AG04450 (cell line): Measurements from ENCODE around the gene HOXB9. TPM values are rescaled to one million over a fixed set of nuclear protein-coding genes. Genes with fewer than 3 reads are reported as not detected.

Experiments used
- CTCF ChIA-PET: fragments of 300-600, 350-600 bp; formaldehyde crosslinking; extraction: SDS; loops from one replicate; lab custom pipeline; 2022; ENCODE audit warnings: antibody characterized with exemption, inconsistent platforms; lab: Charles Lee
- POLR2A ChIA-PET: fragments of 350-600 bp; formaldehyde crosslinking; extraction: SDS; loops from one replicate; lab custom pipeline; 2021; ENCODE audit warnings: antibody characterized with exemption, inconsistent platforms; lab: Yijun Ruan, JAX
- DNase-seq: peaks from one replicate; pipeline ENCODE4 v3.0.0-alpha.2; 2011; ENCODE audit warnings: low read depth, low spot score
- H3K27ac ChIP-seq: one replicate; pipeline ENCODE4 v1.5.1; 2012; ENCODE audit warnings: low read depth, low read length, control low read depth
- H3K27me3 ChIP-seq: one replicate; pipeline ENCODE4 v1.6.0; 2012; ENCODE audit warnings: low read length; ENCODE audit not compliant: control insufficient read depth, insufficient read depth
- H3K4me3 ChIP-seq: 2 replicates; pipeline ENCODE4 v1.5.1; 2011; ENCODE audit warnings: mild to moderate bottlenecking, low read depth, low read length, control low read depth
- H3K9me3 ChIP-seq: 2 replicates; pipeline ENCODE4 v1.5.1; 2012; ENCODE audit warnings: low read length; ENCODE audit not compliant: control insufficient read depth, insufficient read depth
- CTCF ChIP-seq: IDR thresholded peaks from 2 replicates; pipeline ENCODE4 v1.5.1; 2011; ENCODE audit warnings: low read depth, low read length, control low read depth, inconsistent platforms
- polyA plus RNA-seq: library from polyadenylated mRNA; depleted of rRNA; stranded (reverse); fragments of >200 nt; gene quantifications from 2 replicates; pipeline ENCODE4 v1.2.3, GENCODE V29; 2011

HOXB9 gene
- polyA plus RNA-seq, 1 experiment: 0.02 TPM

- H3K27me3 ChIP-seq: no peaks in the 10 kb centered on the region
- ChIA-PET POLR2A (interaction anchor here (0.8 to 3.1 kb wide), 7 partner anchors 9 to 37 kb away, joined by 3 to 11 read pairs (median 3); no protein-coding TSS in a partner anchor), CTCF (interaction anchor here (0.7 kb wide), 1 partner anchor 231 kb away, joined by 4 read pairs; no protein-coding TSS in a partner anchor)
- DNase-seq: no peak
- no peaks in the 10 kb centered on the region for H3K9me3 ChIP-seq
- peak overlapping the region; percentile 90 for H3K4me3 ChIP-seq
- peak overlapping the region; percentile 91 for H3K27ac ChIP-seq
- TF ChIP-seq CTCF: no peak
Observed at GRCh38 chr17:48576479-48577309, 49.5 kb downstream of the HOXB9 start.

GRCh38 chr17:48575673-48576478 is 50.3 kb downstream of the HOXB9 start:
- H3K27ac ChIP-seq: peak overlapping the region; percentile 91
- peak overlapping the region; percentile 90 for H3K4me3 ChIP-seq
- no peaks in the 10 kb centered on the region for H3K27me3 ChIP-seq
- no peak for TF ChIP-seq CTCF
- ChIA-PET POLR2A (interaction anchor here (0.8 to 3.1 kb wide), 7 partner anchors 8 to 36 kb away, joined by 3 to 11 read pairs (median 3); no protein-coding TSS in a partner anchor), CTCF (interaction anchor here (0.7 kb wide), 1 partner anchor 230 kb away, joined by 4 read pairs; no protein-coding TSS in a partner anchor)
- H3K9me3 ChIP-seq: no peaks in the 10 kb centered on the region
- DNase-seq: no peak

- H3K27me3 ChIP-seq: no peaks in the 10 kb centered on the region
Observed at GRCh38 chr17:48575066-48575582, 51.0 kb downstream of the HOXB9 start.

GRCh38 chr17:48574505-48575065 is 51.6 kb downstream of the HOXB9 start:
- no peak for TF ChIP-seq CTCF
- Histone ChIP-seq H3K4me3 (peak overlapping the region; percentile 90), H3K9me3 (no peaks in the 10 kb centered on the region), H3K27me3 (no peaks in the 10 kb centered on the region), H3K27ac (peak overlapping the region; percentile 91)
- DNase-seq: no peak
- CTCF ChIA-PET: interaction anchor here (0.6 to 1.2 kb wide), 3 partner anchors 15 to 21 kb away, joined by 3 to 4 read pairs (median 4); no protein-coding TSS in a partner anchor
- POLR2A ChIA-PET: interaction anchor here (0.5 to 3.1 kb wide), 6 partner anchors 13 to 526 kb away, joined by 3 to 11 read pairs (median 5); partner anchors contain the start of gene NFE2L1

More at GRCh38 chr17:48575066-48575582, 51.0 kb downstream of the HOXB9 start:
- no peak for DNase-seq
- peak overlapping the region; percentile 91 for H3K27ac ChIP-seq
- peak overlapping the region; percentile 90 for H3K4me3 ChIP-seq
- ChIA-PET CTCF (interaction anchor here (0.6 to 1.2 kb wide), 2 partner anchors 15 to 19 kb away, joined by 4 read pairs; no protein-coding TSS in a partner anchor), POLR2A (interaction anchor here (1.0 to 3.1 kb wide), 3 partner anchors 13 to 25 kb away, joined by 3 to 11 read pairs (median 10); no protein-coding TSS in a partner anchor)
- no peaks in the 10 kb centered on the region for H3K9me3 ChIP-seq
- no peak for TF ChIP-seq CTCF
